CD4-positive, CD25-positive, alpha-beta regulatory T cell (primary cell): ENCODE results near the gene CENPF. TPM values are rescaled to one million over a fixed set of nuclear protein-coding genes. Genes with fewer than 3 reads are reported as not detected.

Experiments used
- ATAC-seq, 2 donors: fragments of 150-1000 bp; cut with Tn5 transposase; one replicate each; pipeline ENCODE4 v1.10.0; 2021; ENCODE audit warnings: low read depth in 2 of 2, moderate number of reproducible peaks in 2 of 2, moderate library complexity in 1 of 2
- DNase-seq, 3 donors: peaks; one replicate each; pipeline versions ENCODE4 v3.0.0 to v3.0.0-alpha.2; 2012 to 2022; ENCODE audit warnings: mixed read lengths in 1 of 3
- H3K27ac ChIP-seq: one replicate; pipeline ENCODE4 v1.7.0; 2013; ENCODE audit warnings: mild to moderate bottlenecking, low read length; ENCODE audit not compliant: insufficient read depth, poor library complexity, severe bottlenecking
- H3K27me3 ChIP-seq: one replicate; pipeline ENCODE4 v1.7.0; 2013; ENCODE audit warnings: low read length; ENCODE audit not compliant: control insufficient read depth, insufficient read depth
- H3K36me3 ChIP-seq: one replicate; pipeline ENCODE4 v1.7.0; 2013; ENCODE audit warnings: mild to moderate bottlenecking, low read length, moderate library complexity; ENCODE audit not compliant: control insufficient read depth, insufficient read depth
- H3K4me1 ChIP-seq: 2 replicates; pipeline ENCODE4 v1.7.0; 2013; ENCODE audit warnings: mild to moderate bottlenecking, low read length; ENCODE audit not compliant: insufficient read depth, control insufficient read depth, poor library complexity, severe bottlenecking
- H3K4me3 ChIP-seq: one replicate; pipeline ENCODE4 v1.7.0; 2013; ENCODE audit warnings: low read depth, mild to moderate bottlenecking, low read length, moderate library complexity
- H3K9me3 ChIP-seq, 2 experiments: 1 replicate in 1 of 2; 2 replicates in 1 of 2; pipeline ENCODE4 v1.7.0; 2013; ENCODE audit warnings: low read length in 2 of 2, mild to moderate bottlenecking in 1 of 2, moderate library complexity in 1 of 2; ENCODE audit not compliant: control insufficient read depth in 2 of 2
- H3K27ac Mint-ChIP-seq, 3 donors: one replicate each; pipeline ENCODE4 v1.8.0; 2020 to 2022; ENCODE audit warnings: mild to moderate bottlenecking in 3 of 3, mixed read lengths in 3 of 3, moderate library complexity in 2 of 3
- H3K27me3 Mint-ChIP-seq: one replicate; pipeline ENCODE4 v1.8.0; 2022; ENCODE audit warnings: mild to moderate bottlenecking, mixed read lengths
- H3K36me3 Mint-ChIP-seq: one replicate; pipeline ENCODE4 v1.8.0; 2020; ENCODE audit warnings: mixed read lengths
- H3K4me1 Mint-ChIP-seq, 4 donors: one replicate each; pipeline ENCODE4 v1.8.0; 2020 to 2022; ENCODE audit warnings: mixed read lengths in 4 of 4, mild to moderate bottlenecking in 1 of 4
- H3K4me3 Mint-ChIP-seq, 4 donors: one replicate each; pipeline ENCODE4 v1.8.0; 2020 to 2022; ENCODE audit warnings: mild to moderate bottlenecking in 4 of 4, mixed read lengths in 4 of 4, moderate library complexity in 3 of 4
- H3K9me3 Mint-ChIP-seq, 7 donors: one replicate each; pipeline ENCODE4 v1.8.0; 2020 to 2022; ENCODE audit warnings: mixed read lengths in 7 of 7, mild to moderate bottlenecking in 3 of 7, moderate library complexity in 2 of 7
- polyA plus RNA-seq, 4 donors: library from polyadenylated mRNA; unstranded; fragments of 300-500 nt; fragmentation: Illumina TruSeq; gene quantifications; one replicate each; pipeline ENCODE4 v1.2.3, GENCODE V29; 2021
- total RNA-seq: library from RNA; stranded (reverse); gene quantifications from one replicate; pipeline ENCODE4 v1.2.3, GENCODE V29; 2022

Gene CENPF
- total and polyA plus RNA-seq, 5 donors from 2014 or later: 0.75 to 7.9 (median 1.2) TPM

DNA sequence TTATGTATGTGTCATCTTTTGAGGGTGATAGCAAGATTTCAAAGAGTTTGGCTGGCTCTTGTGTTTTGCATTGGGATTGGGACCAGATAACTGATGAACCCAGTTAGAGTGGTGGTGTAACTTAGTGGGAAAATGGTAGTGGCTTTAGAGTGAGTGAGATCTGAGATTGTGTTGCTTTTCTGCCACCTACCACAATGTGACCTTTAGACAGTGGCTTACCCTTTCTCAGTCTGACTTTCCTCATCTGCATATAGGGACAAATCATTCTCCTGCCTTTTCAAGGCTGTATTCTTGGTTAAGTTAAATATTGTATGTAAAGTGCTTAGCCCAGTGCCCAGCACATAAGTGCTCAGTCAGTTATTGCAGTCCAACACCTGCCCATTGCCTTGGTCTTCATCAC is 31.3 kb downstream of the CENPF start:
- Mint-ChIP-seq H3K9me3 (no peaks in the 10 kb centered on the region), H3K27me3 (no peaks in the 10 kb centered on the region), H3K27ac (peak overlapping the region; percentile 7 to 96 (median 65)), H3K4me3 (no peak overlapping the region), H3K36me3 (peaks cover 3% of the 10 kb centered on the region), H3K4me1 (peaks cover 14 to 73% (median 50%) of the 10 kb centered on the region in 4 donors)
- Histone ChIP-seq H3K27me3 (no peaks in the 10 kb centered on the region), H3K36me3 (no peaks in the 10 kb centered on the region), H3K4me3 (no peak overlapping the region), H3K27ac (no peak overlapping the region), H3K4me1 (peaks cover 32% of the 10 kb centered on the region), H3K9me3 (no peaks in the 10 kb centered on the region)
- DNase-seq (no peak), ATAC-seq (no peak)

DNA sequence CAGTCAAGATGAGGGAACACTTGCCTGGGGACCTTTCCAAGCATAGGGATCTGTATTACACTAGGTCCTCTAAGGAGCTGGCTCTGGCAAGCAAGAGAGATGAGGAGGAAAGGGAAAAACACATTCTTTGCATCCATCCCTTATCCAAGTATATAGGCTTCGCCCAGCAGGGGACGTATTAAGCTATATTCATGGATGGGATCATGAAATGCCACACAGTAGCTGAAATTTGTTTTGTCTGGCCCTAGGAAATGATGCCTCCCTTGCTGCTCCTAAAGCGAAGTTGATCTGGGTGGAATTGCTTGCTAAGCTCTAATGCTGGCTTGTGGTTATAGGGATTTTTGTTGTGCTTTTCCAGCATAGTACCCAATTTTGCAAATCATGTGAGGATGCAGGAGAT is 32.1 kb downstream of the CENPF start:
- Mint-ChIP-seq H3K9me3 (no peaks in the 10 kb centered on the region), H3K27ac (peak overlapping the region in 2 of 3 donors; percentile 59 to 96), H3K4me3 (no peak overlapping the region), H3K27me3 (no peaks in the 10 kb centered on the region), H3K4me1 (peaks cover 14 to 70% (median 48%) of the 10 kb centered on the region in 4 donors), H3K36me3 (peaks cover 3% of the 10 kb centered on the region)
- Histone ChIP-seq H3K4me1 (peaks cover 39% of the 10 kb centered on the region), H3K27ac (no peak overlapping the region), H3K4me3 (no peak overlapping the region), H3K9me3 (no peaks in the 10 kb centered on the region), H3K27me3 (no peaks in the 10 kb centered on the region), H3K36me3 (no peaks in the 10 kb centered on the region)
- DNase-seq (no peak), ATAC-seq (no peak)

DNA sequence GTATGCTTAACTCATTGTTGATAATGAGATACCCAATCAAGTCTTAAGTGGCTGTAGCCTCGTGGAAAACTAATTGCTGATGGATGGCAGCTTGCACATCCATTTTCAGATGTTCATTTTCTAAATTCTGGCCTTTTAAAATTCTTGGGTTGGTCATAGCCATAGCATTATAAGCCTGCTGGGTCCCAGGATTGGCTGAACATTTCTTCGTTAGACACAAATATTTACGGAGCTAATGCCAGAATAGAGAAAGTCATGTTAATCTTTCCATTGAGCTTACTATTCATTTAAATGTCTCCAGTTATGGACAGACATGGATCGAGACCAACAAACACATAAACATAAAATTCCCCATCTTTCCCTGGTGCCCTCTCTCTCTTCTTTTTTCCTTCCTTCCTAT is 32.5 kb downstream of the CENPF start:
- Mint-ChIP-seq H3K4me3 (no peak overlapping the region), H3K27ac (peak overlapping the region in 1 of 3 donors; percentile 59), H3K4me1 (peaks cover 14 to 70% (median 46%) of the 10 kb centered on the region in 4 donors), H3K9me3 (no peaks in the 10 kb centered on the region), H3K27me3 (no peaks in the 10 kb centered on the region), H3K36me3 (peaks cover 3% of the 10 kb centered on the region)
- Histone ChIP-seq H3K9me3 (no peaks in the 10 kb centered on the region), H3K27ac (no peak overlapping the region), H3K27me3 (no peaks in the 10 kb centered on the region), H3K4me3 (no peak overlapping the region), H3K36me3 (no peaks in the 10 kb centered on the region), H3K4me1 (peaks cover 43% of the 10 kb centered on the region)
- no peak for ATAC-seq
- DNase-seq: no peak

DNA sequence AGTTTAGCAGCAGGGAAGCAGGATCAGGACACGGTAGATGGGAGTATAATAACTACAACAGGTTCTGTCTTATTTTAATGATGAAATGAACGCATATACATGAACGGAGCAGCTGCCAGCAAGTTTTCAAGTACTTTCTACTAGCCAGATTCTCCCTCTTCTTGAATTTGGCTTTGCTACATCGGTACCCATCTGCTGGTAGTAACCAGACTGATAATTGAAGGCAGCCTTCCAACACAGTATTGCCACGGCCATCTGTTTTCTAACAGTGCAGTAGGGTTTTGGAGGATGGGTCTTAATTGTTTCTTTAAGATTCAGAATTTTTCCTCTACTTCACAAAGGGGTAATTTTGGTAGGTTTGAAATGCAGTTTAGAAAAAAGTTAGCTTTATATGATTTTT is 33.4 kb downstream of the CENPF start:
- H3K4me1 Mint-ChIP-seq: peaks cover 14 to 64% (median 40%) of the 10 kb centered on the region in 4 donors

DNA sequence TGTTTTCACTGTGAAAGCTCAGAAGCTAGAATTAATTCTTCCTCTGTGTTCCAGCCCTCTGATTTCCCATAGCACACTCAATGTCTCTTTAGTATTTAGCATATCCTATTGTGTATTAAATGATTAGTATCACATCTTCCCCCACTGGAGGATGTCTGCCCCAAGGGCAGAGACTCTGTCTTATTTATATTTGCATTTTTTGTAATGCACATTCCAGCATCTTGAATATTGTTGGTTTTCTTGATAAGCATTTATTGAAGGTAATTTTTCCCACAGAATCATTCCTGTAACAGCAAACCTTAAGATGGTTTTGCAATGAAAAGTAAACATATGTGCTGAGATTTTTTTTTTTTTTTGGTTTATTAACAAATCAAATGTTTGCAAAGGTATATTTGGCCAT is 34.1 kb downstream of the CENPF start:
- ATAC-seq: no peak
- no peak overlapping the region for H3K4me3 ChIP-seq
- H3K36me3 ChIP-seq: no peaks in the 10 kb centered on the region
- Mint-ChIP-seq H3K4me3 (no peak overlapping the region), H3K27ac (peak overlapping the region in 2 of 3 donors; percentile 15 to 17), H3K36me3 (peaks cover 3% of the 10 kb centered on the region), H3K27me3 (no peaks in the 10 kb centered on the region), H3K9me3 (no peaks in the 10 kb centered on the region), H3K4me1 (peaks cover 10 to 57% (median 33%) of the 10 kb centered on the region in 4 donors)
- peaks cover 45% of the 10 kb centered on the region for H3K4me1 ChIP-seq
- H3K27ac ChIP-seq: no peak overlapping the region
- no peaks in the 10 kb centered on the region for H3K9me3 ChIP-seq
- no peaks in the 10 kb centered on the region for H3K27me3 ChIP-seq
- no peak for DNase-seq

More for the DNA sequence above, 33.4 kb downstream of the CENPF start:
- Histone ChIP-seq H3K4me1 (peaks cover 46% of the 10 kb centered on the region), H3K27ac (no peak overlapping the region), H3K9me3 (no peaks in the 10 kb centered on the region), H3K4me3 (no peak overlapping the region), H3K36me3 (no peaks in the 10 kb centered on the region), H3K27me3 (no peaks in the 10 kb centered on the region)
- no peaks in the 10 kb centered on the region for H3K9me3 Mint-ChIP-seq
- peaks cover 3% of the 10 kb centered on the region for H3K36me3 Mint-ChIP-seq
- DNase-seq (no peak), ATAC-seq (no peak)
- H3K27ac Mint-ChIP-seq: no peak overlapping the region
- no peak overlapping the region for H3K4me3 Mint-ChIP-seq
- no peaks in the 10 kb centered on the region for H3K27me3 Mint-ChIP-seq

DNA sequence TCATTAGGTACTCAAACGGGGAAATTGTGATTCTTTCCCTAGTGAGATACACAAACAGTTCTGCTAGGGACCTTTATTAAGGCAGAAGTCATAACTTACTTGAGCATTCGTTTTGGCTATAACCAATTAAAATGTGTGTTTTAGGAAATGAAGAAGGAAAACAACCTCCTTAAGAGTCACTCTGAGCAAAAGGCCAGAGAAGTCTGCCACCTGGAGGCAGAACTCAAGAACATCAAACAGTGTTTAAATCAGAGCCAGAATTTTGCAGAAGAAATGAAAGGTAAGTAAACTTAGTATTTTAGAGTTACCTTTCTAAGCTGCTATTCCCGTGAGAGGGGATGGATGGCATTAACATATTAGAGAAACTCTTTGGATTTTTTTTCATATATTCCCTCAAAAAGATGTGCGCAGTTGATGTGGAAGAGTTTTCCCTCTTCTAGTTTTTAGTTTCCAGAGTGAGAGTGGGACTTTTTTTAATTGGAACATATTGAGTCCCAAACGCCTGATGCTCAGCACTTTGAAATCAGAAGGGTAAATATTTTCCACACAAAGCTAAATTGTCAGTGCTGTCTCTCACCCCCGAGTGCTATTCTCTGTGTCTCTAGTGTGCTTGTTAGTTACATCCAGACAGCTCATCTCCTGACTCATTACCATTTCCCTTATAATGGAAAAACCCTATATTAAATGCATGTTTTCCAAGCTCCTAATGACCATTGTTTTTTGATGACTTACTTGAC is 34.9 kb downstream of the CENPF start:
- peak in 2 of 3 donors; percentile 53 to 72 for DNase-seq
- Mint-ChIP-seq H3K27ac (peak overlapping the region in 2 of 3 donors; percentile 38 to 70), H3K27me3 (no peaks in the 10 kb centered on the region), H3K9me3 (no peaks in the 10 kb centered on the region), H3K4me1 (peaks cover 7 to 51% (median 27%) of the 10 kb centered on the region in 4 donors), H3K4me3 (peak overlapping the region in 3 of 4 donors; percentile 15 to 39 (median 23)), H3K36me3 (no peaks in the 10 kb centered on the region)
- Histone ChIP-seq H3K4me1 (peaks cover 42% of the 10 kb centered on the region), H3K9me3 (no peaks in the 10 kb centered on the region), H3K27ac (no peak overlapping the region), H3K36me3 (no peaks in the 10 kb centered on the region), H3K4me3 (peak overlapping the region; percentile 23), H3K27me3 (no peaks in the 10 kb centered on the region)
- peak in 1 of 2 donors; percentile 38 for ATAC-seq

DNA sequence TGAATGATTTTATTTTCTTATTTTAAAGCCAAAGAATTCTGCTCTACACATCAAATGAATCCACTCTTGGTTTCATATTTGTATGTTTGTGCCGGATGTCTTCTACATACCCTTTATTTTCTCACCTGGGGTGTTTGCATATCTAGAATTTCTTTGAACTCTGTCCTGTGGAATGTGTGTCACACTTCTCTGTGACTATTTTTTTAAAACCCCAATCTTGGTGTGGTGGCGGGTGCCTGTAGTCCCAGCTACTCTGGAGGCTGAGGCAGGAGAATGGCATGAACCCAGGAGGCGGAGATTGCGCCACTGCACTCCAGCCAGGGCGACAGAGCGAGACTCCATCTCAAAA is 35.4 kb downstream of the CENPF start:
- ATAC-seq (no peak), DNase-seq (no peak)
- Histone ChIP-seq H3K27ac (no peak overlapping the region), H3K4me1 (peaks cover 42% of the 10 kb centered on the region), H3K4me3 (no peak overlapping the region), H3K36me3 (no peaks in the 10 kb centered on the region), H3K9me3 (no peaks in the 10 kb centered on the region), H3K27me3 (no peaks in the 10 kb centered on the region)
- Mint-ChIP-seq H3K27ac (peak overlapping the region in 2 of 3 donors; percentile 38 to 70), H3K9me3 (no peaks in the 10 kb centered on the region), H3K4me3 (peak overlapping the region in 2 of 4 donors; percentile 23 to 39), H3K27me3 (no peaks in the 10 kb centered on the region), H3K4me1 (peaks cover 7 to 49% (median 24%) of the 10 kb centered on the region in 4 donors), H3K36me3 (no peaks in the 10 kb centered on the region)

DNA sequence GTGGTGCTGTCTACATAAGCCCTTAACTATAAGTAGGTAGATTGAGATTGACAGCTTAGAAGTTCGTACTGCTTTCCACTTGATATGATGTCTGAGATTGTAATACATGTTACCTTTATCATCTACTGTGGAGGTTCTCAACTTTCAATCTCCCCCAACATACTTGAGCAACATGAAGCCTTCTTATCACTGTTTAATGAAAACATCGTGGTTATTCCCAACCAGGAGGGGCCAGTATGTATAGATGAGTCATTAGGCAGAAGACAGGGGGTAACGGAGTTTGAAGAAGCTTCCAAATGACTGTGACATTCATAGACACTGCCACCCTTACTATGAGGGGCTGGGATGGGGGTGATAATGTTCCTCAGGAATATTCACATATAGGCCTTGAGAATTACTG is 36.0 kb downstream of the CENPF start:
- Histone ChIP-seq H3K27ac (no peak overlapping the region), H3K4me1 (peaks cover 42% of the 10 kb centered on the region), H3K36me3 (no peaks in the 10 kb centered on the region), H3K9me3 (no peaks in the 10 kb centered on the region), H3K4me3 (no peak overlapping the region), H3K27me3 (no peaks in the 10 kb centered on the region)
- Mint-ChIP-seq H3K9me3 (no peaks in the 10 kb centered on the region), H3K36me3 (no peaks in the 10 kb centered on the region), H3K27me3 (no peaks in the 10 kb centered on the region), H3K4me1 (peaks cover 7 to 43% (median 24%) of the 10 kb centered on the region in 4 donors), H3K4me3 (no peak overlapping the region), H3K27ac (no peak overlapping the region)
- ATAC-seq (no peak), DNase-seq (no peak)
